Smooth muscle cell (in vitro differentiated cells): ENCODE data around the gene SNTB2. TPM values are rescaled to one million over a fixed set of nuclear protein-coding genes. Genes with fewer than 3 reads are reported as not detected.
A peak's percentile ranks its signal among the peaks of the same experiment; 100 is the strongest.
"Not testable (repeated sequence)": the region's sequence is repeated elsewhere in the genome, so short reads cannot be mapped to it uniquely, and the experiment has no call there.

Experiments used
- DNase-seq: peaks from one replicate; lab custom pipeline; 2025; ENCODE audit not compliant: unreplicated experiment; lab: John Stamatoyannopoulos, UW
- H2AFZ ChIP-seq: fragments of 200-600 bp; sonication (generic); 2 replicates; pipeline ENCODE4 v1.6.0; 2016; ENCODE audit warnings: antibody characterized with exemption, low read depth, mild to moderate bottlenecking
- H3F3A ChIP-seq: fragments of 200-600 bp; sonication (generic); 2 replicates; pipeline ENCODE4 v1.6.0; 2017; ENCODE audit warnings: antibody characterized with exemption, low read depth
- H3K27ac ChIP-seq: fragments of 200-600 bp; sonication (generic); 2 replicates; pipeline ENCODE4 v1.5.1; 2016; ENCODE audit warnings: low read depth, mild to moderate bottlenecking
- H3K27me3 ChIP-seq: fragments of 200-600 bp; sonication (generic); 2 replicates; pipeline ENCODE4 v1.6.1; 2016; ENCODE audit warnings: low read depth, mild to moderate bottlenecking
- H3K36me3 ChIP-seq: fragments of 200-600 bp; sonication (generic); 2 replicates; pipeline ENCODE4 v1.5.1; 2016; ENCODE audit warnings: low read depth
- H3K4me1 ChIP-seq: fragments of 200-600 bp; sonication (generic); 2 replicates; pipeline ENCODE4 v1.5.1; 2016; ENCODE audit warnings: low read depth
- H3K4me2 ChIP-seq: fragments of 200-600 bp; sonication (generic); 2 replicates; pipeline ENCODE4 v1.6.0; 2016; ENCODE audit warnings: mild to moderate bottlenecking
- H3K4me3 ChIP-seq: fragments of 200-600 bp; sonication (generic); 2 replicates; pipeline ENCODE4 v1.5.1; 2016; ENCODE audit warnings: mild to moderate bottlenecking
- H3K79me2 ChIP-seq: fragments of 200-600 bp; sonication (generic); 2 replicates; pipeline ENCODE4 v1.6.0; 2016; ENCODE audit warnings: low read depth, mild to moderate bottlenecking
- H3K9ac ChIP-seq: fragments of 200-600 bp; sonication (generic); 2 replicates; pipeline ENCODE4 v1.6.0; 2016; ENCODE audit warnings: low read depth
- H3K9me3 ChIP-seq: fragments of 200-600 bp; sonication (generic); replicated peaks from 2 replicates; pipeline ENCODE4 v1.5.1; 2016; ENCODE audit warnings: low read depth
- H4K20me1 ChIP-seq: fragments of 200-600 bp; sonication (generic); 2 replicates; pipeline ENCODE4 v1.6.0; 2016; ENCODE audit warnings: low read depth
- WGBS: methylation state at CpG from one replicate; pipeline ENCODE4 v1.1.7; 2016; ENCODE audit warnings: low lambda C conversion rate; 5-methylcytosine and 5-hydroxymethylcytosine counted together
- polyA plus RNA-seq: library from polyadenylated mRNA; unstranded; fragments of >200 nt; fragmentation: Nextera tagmentation; extraction: Ambion mirVana; gene quantifications from 2 replicates; pipeline ENCODE4 v1.2.1, GENCODE V29; 2016
- total RNA-seq: library from RNA; depleted of rRNA; stranded (reverse); fragments of >200 nt; gene quantifications from 2 replicates; pipeline ENCODE4 v1.2.3, GENCODE V29; 2014
- TF ChIP-seq, protein P1 (sequence below): fragments of 200-600 bp; sonication (generic); IDR thresholded peaks from 2 replicates; pipeline ENCODE4 v1.5.1; 2017; ENCODE audit warnings: borderline replicate concordance, mild to moderate bottlenecking, antibody characterized with exemption; ENCODE audit not compliant: insufficient read depth, poor library complexity, severe bottlenecking

SNTB2 gene
- total and polyA plus RNA-seq, 2 experiments from 2014 or later, result 17.1 to 25.9 TPM

- WGBS, result 95% methylated on average over 4 of the region's 4 CpGs
- Histone ChIP-seq H3K4me2 (no peak overlapping the region), H3K27ac (no peak overlapping the region), H3K27me3 (no peaks in the 10 kb centered on the region), H4K20me1 (no peaks in the 10 kb centered on the region), H3K79me2 (peaks cover 3% of the 10 kb centered on the region), H3K9me3 (no peaks in the 10 kb centered on the region), H3K4me1 (no peaks in the 10 kb centered on the region), H3F3A (no peaks in the 10 kb centered on the region), H2AFZ (no peak overlapping the region), H3K4me3 (no peak overlapping the region), H3K9ac (no peak overlapping the region), H3K36me3 (peaks cover 9% of the 10 kb centered on the region)
- TF ChIP-seq, protein P1, sequence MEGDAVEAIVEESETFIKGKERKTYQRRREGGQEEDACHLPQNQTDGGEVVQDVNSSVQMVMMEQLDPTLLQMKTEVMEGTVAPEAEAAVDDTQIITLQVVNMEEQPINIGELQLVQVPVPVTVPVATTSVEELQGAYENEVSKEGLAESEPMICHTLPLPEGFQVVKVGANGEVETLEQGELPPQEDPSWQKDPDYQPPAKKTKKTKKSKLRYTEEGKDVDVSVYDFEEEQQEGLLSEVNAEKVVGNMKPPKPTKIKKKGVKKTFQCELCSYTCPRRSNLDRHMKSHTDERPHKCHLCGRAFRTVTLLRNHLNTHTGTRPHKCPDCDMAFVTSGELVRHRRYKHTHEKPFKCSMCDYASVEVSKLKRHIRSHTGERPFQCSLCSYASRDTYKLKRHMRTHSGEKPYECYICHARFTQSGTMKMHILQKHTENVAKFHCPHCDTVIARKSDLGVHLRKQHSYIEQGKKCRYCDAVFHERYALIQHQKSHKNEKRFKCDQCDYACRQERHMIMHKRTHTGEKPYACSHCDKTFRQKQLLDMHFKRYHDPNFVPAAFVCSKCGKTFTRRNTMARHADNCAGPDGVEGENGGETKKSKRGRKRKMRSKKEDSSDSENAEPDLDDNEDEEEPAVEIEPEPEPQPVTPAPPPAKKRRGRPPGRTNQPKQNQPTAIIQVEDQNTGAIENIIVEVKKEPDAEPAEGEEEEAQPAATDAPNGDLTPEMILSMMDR, result no peak
- DNase-seq, result no peak
Measured at GRCh38 chr16:69141936-69142335, 45.0 kb upstream of the SNTB2 start.

GRCh38 chr16:69143116-69143515, 43.8 kb upstream of the SNTB2 start:
- TF ChIP-seq, protein P1, result no peak
- Histone ChIP-seq H3K4me3 (no peak overlapping the region), H3K27ac (no peak overlapping the region), H3K4me2 (no peak overlapping the region), H2AFZ (no peak overlapping the region), H3K9ac (no peak overlapping the region), H3K36me3 (peaks cover 9% of the 10 kb centered on the region), H3F3A (no peaks in the 10 kb centered on the region), H4K20me1 (no peaks in the 10 kb centered on the region), H3K79me2 (peaks cover 2% of the 10 kb centered on the region), H3K9me3 (no peaks in the 10 kb centered on the region), H3K27me3 (no peaks in the 10 kb centered on the region), H3K4me1 (no peaks in the 10 kb centered on the region)
- WGBS, result 95% methylated on average over 11 of the region's 11 CpGs
- DNase-seq, result no peak

DNA sequence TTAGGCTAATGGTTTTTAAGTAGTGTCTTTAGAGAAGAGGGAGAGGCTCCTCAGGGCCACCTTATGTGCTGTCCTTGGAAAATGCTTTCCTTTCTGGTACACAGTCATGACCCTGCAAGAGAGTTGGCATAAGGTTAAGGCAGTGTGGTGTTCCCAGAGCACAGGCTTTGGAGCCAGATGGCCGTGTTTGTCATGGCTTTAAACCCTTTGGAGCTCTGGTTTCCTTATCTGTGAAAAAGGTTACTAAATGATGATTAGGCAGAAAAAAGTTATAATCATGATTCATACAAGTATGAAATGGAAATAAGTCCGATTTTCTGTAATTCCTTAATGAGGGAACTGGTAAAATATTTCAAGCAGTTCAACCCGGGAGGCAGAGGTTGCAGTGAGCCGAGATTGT, 41.3 kb upstream of the SNTB2 start:
- Histone ChIP-seq H3K27ac (peak overlapping the region; percentile 25), H3K9me3 (no peaks in the 10 kb centered on the region), H3K27me3 (no peaks in the 10 kb centered on the region), H3K4me1 (no peaks in the 10 kb centered on the region), H3F3A (no peaks in the 10 kb centered on the region), H3K79me2 (no peaks in the 10 kb centered on the region), H3K36me3 (peaks cover 3% of the 10 kb centered on the region), H3K4me2 (no peak overlapping the region), H3K4me3 (no peak overlapping the region), H4K20me1 (peaks cover 4% of the 10 kb centered on the region), H3K9ac (no peak overlapping the region), H2AFZ (no peak overlapping the region)
- TF ChIP-seq, protein P1, result no peak
- no peak for DNase-seq
- WGBS, result 56% methylated on average over 4 of the region's 4 CpGs

DNA sequence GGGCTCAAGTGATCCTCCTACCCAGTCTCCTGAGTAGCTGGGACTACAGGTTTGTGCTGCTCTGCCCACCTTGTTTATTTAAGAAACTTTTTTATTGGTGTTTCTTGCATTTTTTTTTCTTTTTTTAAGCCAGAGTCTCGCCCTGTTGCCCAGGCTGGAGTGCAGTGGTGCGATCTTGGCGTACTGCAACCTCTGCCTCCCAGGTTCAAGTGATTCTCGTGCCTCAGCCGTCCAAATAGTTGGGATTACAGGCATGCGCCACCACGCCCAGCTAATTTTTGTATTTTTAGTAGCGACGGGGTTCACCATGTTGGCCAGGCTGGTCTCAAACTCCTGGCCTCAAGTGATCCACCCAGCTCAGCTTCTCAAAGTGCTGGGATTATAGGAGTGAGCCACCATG, 37.3 kb upstream of the SNTB2 start:
- not testable (repeated sequence) for H3K4me3 ChIP-seq, H3K9me3 ChIP-seq, H3K9ac ChIP-seq, H3K27me3 ChIP-seq, H3K27ac ChIP-seq, H3K4me2 ChIP-seq, H3K79me2 ChIP-seq, H3F3A ChIP-seq, H3K4me1 ChIP-seq, H4K20me1 ChIP-seq, H2AFZ ChIP-seq, DNase-seq
- H3K36me3 ChIP-seq, result peaks cover 13% of the 10 kb centered on the region
- WGBS, result 91% methylated on average over 9 of the region's 9 CpGs
